Activated naive CD4-positive, alpha-beta T cell treated with anti-CD3 and anti-CD28 coated beads, Interleukin-2, amount 10 ng/mL, durations not matched to agents 7 days and 5 days (primary cell): ENCODE results near the gene C2CD4B.

ENCODE experiments used
- CTCF ChIA-PET: fragments of 350-600 bp; sonication (Branson Sonifier 250); formaldehyde crosslinking; loops from one replicate; lab custom pipeline; 2021; ENCODE audit warnings: antibody characterized with exemption; lab: Charles Lee
- DNase-seq: peaks from one replicate; pipeline ENCODE4 v3.0.0-alpha.2; 2020
- H3K27ac Mint-ChIP-seq: one replicate; pipeline ENCODE4 v1.8.0; 2021; ENCODE audit warnings: mild to moderate bottlenecking, moderate library complexity, mixed read lengths
- H3K27me3 Mint-ChIP-seq: one replicate; pipeline ENCODE4 v1.8.0; 2021; ENCODE audit warnings: mild to moderate bottlenecking, mixed read lengths
- H3K36me3 Mint-ChIP-seq: one replicate; pipeline ENCODE4 v1.8.0; 2021; ENCODE audit warnings: mixed read lengths
- H3K4me1 Mint-ChIP-seq: one replicate; pipeline ENCODE4 v1.8.0; 2021; ENCODE audit warnings: mixed read lengths
- H3K4me3 Mint-ChIP-seq: one replicate; pipeline ENCODE4 v1.8.0; 2021; ENCODE audit warnings: mild to moderate bottlenecking, moderate library complexity, mixed read lengths
- H3K9me3 Mint-ChIP-seq: one replicate; pipeline ENCODE4 v1.8.0; 2021; ENCODE audit warnings: mixed read lengths

The C2CD4B gene

GRCh38 chr15:62141200-62141599 is 23.9 kb downstream of the C2CD4B start:
- no peak for DNase-seq
- Mint-ChIP-seq H3K27ac (no peak overlapping the region), H3K36me3 (no peaks in the 10 kb centered on the region), H3K4me3 (no peak overlapping the region), H3K9me3 (no peaks in the 10 kb centered on the region), H3K27me3 (no peaks in the 10 kb centered on the region), H3K4me1 (peaks cover 3% of the 10 kb centered on the region)
- CTCF ChIA-PET, result interaction anchor here (0.8 to 2.9 kb wide), 3 partner anchors 16 to 251 kb away, joined by 3 to 14 read pairs (median 4); no protein-coding TSS in a partner anchor

- Mint-ChIP-seq H3K27ac (no peak overlapping the region), H3K9me3 (no peaks in the 10 kb centered on the region), H3K4me3 (no peak overlapping the region), H3K4me1 (peaks cover 3% of the 10 kb centered on the region), H3K36me3 (no peaks in the 10 kb centered on the region), H3K27me3 (peaks cover 6% of the 10 kb centered on the region)
- no peak for DNase-seq
- CTCF ChIA-PET, result interaction anchor here (0.7 kb wide), 1 partner anchor 12 kb away, joined by 3 read pairs; no protein-coding TSS in a partner anchor
Measured at GRCh38 chr15:62138124-62138523, 27.0 kb downstream of the C2CD4B start.

DNA sequence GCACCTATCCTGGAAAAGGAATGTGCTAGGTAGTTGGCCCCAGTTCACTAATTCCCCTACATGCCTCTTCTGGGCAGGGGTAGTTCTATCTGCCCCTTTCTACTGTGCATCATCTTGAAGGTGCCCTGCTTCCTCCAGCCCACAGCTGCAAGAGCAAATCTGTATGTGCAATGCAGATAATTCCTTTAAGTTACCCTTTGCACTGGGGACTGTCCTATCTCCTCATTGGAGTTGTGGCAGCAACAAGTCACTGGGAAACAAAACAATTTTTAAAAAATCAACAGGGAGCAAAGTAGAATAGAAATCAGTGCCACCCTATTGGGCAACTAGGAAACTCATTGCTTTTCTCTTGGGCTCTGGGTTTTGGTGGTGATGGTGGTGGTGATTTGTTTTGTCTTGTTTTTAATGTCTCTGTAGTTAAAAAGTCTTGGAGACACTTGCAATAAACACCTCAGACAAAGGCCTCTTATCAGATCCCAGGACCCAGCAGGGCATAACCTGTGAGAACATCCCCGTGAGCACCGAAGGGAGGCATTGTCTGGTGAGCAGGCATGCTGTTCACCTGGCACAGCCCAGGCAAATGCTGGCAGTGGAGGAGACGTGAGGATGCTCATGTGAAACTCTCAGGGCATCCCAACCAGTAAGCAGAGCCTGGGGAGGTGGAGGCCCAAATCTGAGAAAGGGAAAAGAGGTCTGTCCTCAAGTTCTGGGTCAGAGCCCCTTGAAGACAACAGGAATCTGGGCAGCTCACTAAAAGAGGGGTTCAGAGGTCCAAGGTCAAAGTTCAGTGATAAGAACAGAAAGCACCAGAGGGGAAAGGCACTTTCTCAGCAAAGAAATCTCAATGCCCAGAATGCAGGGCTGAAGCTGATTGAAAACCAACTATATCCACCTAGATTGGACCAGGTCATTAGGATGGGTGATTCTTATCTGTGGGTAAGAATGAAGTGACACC is 27.9 kb downstream of the C2CD4B start:
- Mint-ChIP-seq H3K27me3 (peaks cover 6% of the 10 kb centered on the region), H3K27ac (no peak overlapping the region), H3K4me1 (peaks cover 3% of the 10 kb centered on the region), H3K36me3 (no peaks in the 10 kb centered on the region), H3K9me3 (no peaks in the 10 kb centered on the region), H3K4me3 (no peak overlapping the region)
- CTCF ChIA-PET, result no interaction called here
- no peak for DNase-seq

- no peaks in the 10 kb centered on the region for H3K9me3 Mint-ChIP-seq
- DNase-seq, result no peak
- H3K36me3 Mint-ChIP-seq, result no peaks in the 10 kb centered on the region
- no peak overlapping the region for H3K4me3 Mint-ChIP-seq
- H3K27ac Mint-ChIP-seq, result no peak overlapping the region
- H3K4me1 Mint-ChIP-seq, result no peaks in the 10 kb centered on the region
- H3K27me3 Mint-ChIP-seq, result peaks cover 9% of the 10 kb centered on the region
- CTCF ChIA-PET, result no interaction called here
Measured at GRCh38 chr15:62135532-62136134, 29.5 kb downstream of the C2CD4B start.

DNA sequence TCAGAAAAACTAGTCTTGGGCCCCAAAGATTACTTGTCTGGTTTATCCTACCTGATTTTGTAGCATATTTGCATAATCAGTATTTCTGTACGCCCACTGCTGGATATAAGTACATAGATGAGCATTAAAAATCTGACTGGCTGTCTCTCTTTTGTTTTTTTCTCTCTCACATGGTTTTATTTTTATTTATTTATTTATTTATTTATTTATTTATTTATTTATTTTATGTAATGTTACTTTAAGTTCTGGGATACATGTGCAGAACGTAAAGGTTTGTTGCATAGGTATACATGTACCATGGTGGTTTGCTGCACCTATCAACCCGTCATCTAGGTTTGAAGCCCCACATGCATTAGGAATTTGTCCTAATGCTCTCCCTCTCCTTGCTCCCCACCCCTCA is 31.9 kb downstream of the C2CD4B start:
- Mint-ChIP-seq H3K9me3 (no peaks in the 10 kb centered on the region), H3K4me1 (peaks cover 13% of the 10 kb centered on the region), H3K36me3 (no peaks in the 10 kb centered on the region), H3K4me3 (no peak overlapping the region), H3K27ac (no peak overlapping the region), H3K27me3 (peaks cover 16% of the 10 kb centered on the region)
- CTCF ChIA-PET, result no interaction called here
- DNase-seq, result no peak

DNA sequence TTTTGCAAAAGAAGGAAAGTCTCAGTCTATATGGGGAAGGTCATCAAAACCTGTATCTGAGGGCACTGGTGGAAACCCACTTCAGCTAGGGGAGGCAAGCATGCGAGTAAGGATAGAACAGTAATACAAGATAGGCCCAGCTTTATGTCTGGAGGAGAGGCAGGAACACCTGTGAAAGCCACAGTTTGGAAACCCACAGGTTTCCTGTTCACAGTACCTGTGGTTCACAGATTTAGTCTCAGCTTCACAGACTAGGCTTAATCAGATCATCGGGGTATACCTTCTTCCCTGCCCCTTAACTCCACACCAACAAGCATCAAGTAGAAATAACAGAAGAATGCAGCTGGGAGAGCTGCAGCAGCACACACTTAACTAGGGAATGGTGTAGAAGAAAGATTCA is 36.2 kb downstream of the C2CD4B start:
- H3K27me3 Mint-ChIP-seq, result peaks cover 10% of the 10 kb centered on the region
- peak; percentile 37 for DNase-seq
- CTCF ChIA-PET, result interaction anchor here (1.2 kb wide), 1 partner anchor 125 kb away, joined by 4 read pairs; no protein-coding TSS in a partner anchor
- H3K4me1 Mint-ChIP-seq, result peaks cover 34% of the 10 kb centered on the region
- no peak overlapping the region for H3K4me3 Mint-ChIP-seq
- no peaks in the 10 kb centered on the region for H3K36me3 Mint-ChIP-seq
- no peak overlapping the region for H3K27ac Mint-ChIP-seq
- no peaks in the 10 kb centered on the region for H3K9me3 Mint-ChIP-seq

- CTCF ChIA-PET, result interaction anchor here (1.1 to 3.4 kb wide), 4 partner anchors 12 to 128 kb away, joined by 3 to 21 read pairs (median 9); no protein-coding TSS in a partner anchor
- DNase-seq, result no peak
Measured at GRCh38 chr15:62126364-62126763, 38.7 kb downstream of the C2CD4B start.

GRCh38 chr15:62125773-62126172 is 39.3 kb downstream of the C2CD4B start:
- CTCF ChIA-PET, result interaction anchor here (0.6 to 3.4 kb wide), 6 partner anchors 13 to 1124 kb away, joined by 3 to 21 read pairs (median 4); no protein-coding TSS in a partner anchor
- Mint-ChIP-seq H3K36me3 (no peaks in the 10 kb centered on the region), H3K4me1 (peaks cover 42% of the 10 kb centered on the region), H3K27me3 (peaks cover 7% of the 10 kb centered on the region), H3K9me3 (no peaks in the 10 kb centered on the region), H3K4me3 (no peak overlapping the region), H3K27ac (no peak overlapping the region)
- no peak for DNase-seq

More at GRCh38 chr15:62126364-62126763, 38.7 kb downstream of the C2CD4B start:
- Mint-ChIP-seq H3K9me3 (no peaks in the 10 kb centered on the region), H3K27me3 (peaks cover 7% of the 10 kb centered on the region), H3K4me3 (no peak overlapping the region), H3K27ac (no peak overlapping the region), H3K36me3 (no peaks in the 10 kb centered on the region), H3K4me1 (peaks cover 42% of the 10 kb centered on the region)

DNA sequence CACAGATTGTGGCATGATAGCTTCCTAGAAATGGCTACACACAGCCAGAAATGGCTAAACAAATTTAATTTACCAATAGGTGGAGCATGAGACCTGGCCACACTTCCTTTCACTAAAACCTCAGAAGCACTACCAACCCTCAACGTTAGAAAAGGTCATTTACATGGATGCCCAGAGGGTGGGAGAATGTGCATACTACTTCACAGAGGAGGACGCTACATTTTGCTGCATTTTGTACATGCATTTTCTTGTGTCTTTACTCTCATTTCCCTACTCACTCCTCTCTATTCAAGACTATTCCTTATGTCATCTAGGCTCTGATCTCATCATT is 40.1 kb downstream of the C2CD4B start:
- Mint-ChIP-seq H3K27ac (peak overlapping the region; percentile 78), H3K9me3 (no peaks in the 10 kb centered on the region), H3K27me3 (peaks cover 4% of the 10 kb centered on the region), H3K36me3 (no peaks in the 10 kb centered on the region), H3K4me3 (no peak overlapping the region), H3K4me1 (peaks cover 46% of the 10 kb centered on the region)
- DNase-seq, result no peak
- CTCF ChIA-PET, result interaction anchor here (1.7 to 3.4 kb wide), 3 partner anchors 17 to 130 kb away, joined by 7 to 21 read pairs (median 14); partner anchors contain the start of gene VPS13C

GRCh38 chr15:62124176-62124972 is 40.7 kb downstream of the C2CD4B start:
- peaks cover 50% of the 10 kb centered on the region for H3K4me1 Mint-ChIP-seq
- no peaks in the 10 kb centered on the region for H3K27me3 Mint-ChIP-seq
- peak overlapping the region; percentile 78 for H3K27ac Mint-ChIP-seq
- CTCF ChIA-PET, result interaction anchor here (0.6 to 3.4 kb wide), 4 partner anchors 17 to 130 kb away, joined by 3 to 21 read pairs (median 10); partner anchors contain the start of gene VPS13C
- no peaks in the 10 kb centered on the region for H3K9me3 Mint-ChIP-seq
- no peak for DNase-seq
- H3K4me3 Mint-ChIP-seq, result no peak overlapping the region
- no peaks in the 10 kb centered on the region for H3K36me3 Mint-ChIP-seq

DNA sequence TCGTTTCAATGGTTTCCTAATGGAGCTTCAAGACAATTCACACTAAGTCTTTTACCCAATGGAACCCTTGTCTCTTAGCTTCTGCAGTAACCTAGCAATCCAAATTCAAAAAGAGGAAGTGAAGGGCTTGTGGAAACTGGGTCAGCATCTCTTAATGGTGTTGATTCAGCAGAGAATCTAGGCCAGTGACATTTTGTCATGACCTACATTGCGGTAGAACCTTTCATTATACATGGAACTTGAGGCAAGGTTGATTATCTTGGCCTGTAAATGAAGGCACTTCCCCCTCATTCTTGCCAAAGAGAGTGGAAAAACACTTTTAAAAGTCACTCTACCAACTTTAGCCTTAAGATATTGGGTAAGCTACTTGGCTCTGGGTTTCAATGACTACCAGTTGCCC is 42.8 kb downstream of the C2CD4B start:
- CTCF ChIA-PET, result interaction anchor here (1.7 kb wide), 1 partner anchor 132 kb away, joined by 3 read pairs; no protein-coding TSS in a partner anchor
- H3K36me3 Mint-ChIP-seq, result no peaks in the 10 kb centered on the region
- H3K4me3 Mint-ChIP-seq, result no peak overlapping the region
- H3K27me3 Mint-ChIP-seq, result no peaks in the 10 kb centered on the region
- no peak for DNase-seq
- H3K9me3 Mint-ChIP-seq, result no peaks in the 10 kb centered on the region
- peaks cover 44% of the 10 kb centered on the region for H3K4me1 Mint-ChIP-seq
- H3K27ac Mint-ChIP-seq, result no peak overlapping the region

- Mint-ChIP-seq H3K4me1 (peaks cover 44% of the 10 kb centered on the region), H3K36me3 (no peaks in the 10 kb centered on the region), H3K9me3 (no peaks in the 10 kb centered on the region), H3K27ac (no peak overlapping the region), H3K27me3 (no peaks in the 10 kb centered on the region), H3K4me3 (no peak overlapping the region)
- CTCF ChIA-PET, result no interaction called here
- DNase-seq, result no peak
Measured at GRCh38 chr15:62121273-62122015, 43.6 kb downstream of the C2CD4B start.

GRCh38 chr15:62120776-62121175 is 44.3 kb downstream of the C2CD4B start:
- no peak overlapping the region for H3K27ac Mint-ChIP-seq
- no peaks in the 10 kb centered on the region for H3K27me3 Mint-ChIP-seq
- no peak overlapping the region for H3K4me3 Mint-ChIP-seq
- H3K9me3 Mint-ChIP-seq, result no peaks in the 10 kb centered on the region
- CTCF ChIA-PET, result no interaction called here
- no peak for DNase-seq
- peaks cover 44% of the 10 kb centered on the region for H3K4me1 Mint-ChIP-seq
- H3K36me3 Mint-ChIP-seq, result no peaks in the 10 kb centered on the region
